ENCODE results near the gene OCA2. TPM values are rescaled to one million over a fixed set of nuclear protein-coding genes. Genes with fewer than 3 reads are reported as not detected.

OCA2 gene
- total RNA-seq, 3 donors from 2014 or later (not counting 1 experiment from before 2014, with no cell fraction given): 0.35 to 1.5 (median 0.56) TPM

GRCh38 chr15:27884726-27885125 lies 214.4 kb downstream of the OCA2 start:
- Mint-ChIP-seq H3K4me3 (no peak overlapping the region), H3K27ac (no peak overlapping the region), H3K27me3 (ENCODE audit: low read depth in 2 of 2) (no peaks in the 10 kb centered on the region), H3K4me1 (no peaks in the 10 kb centered on the region), H3K9me3 (peaks cover 18% of the 10 kb centered on the region in 2 donors), H3K36me3 (no peaks in the 10 kb centered on the region)
- no peak overlapping the region for H3K4me3 ChIP-seq (ENCODE audit: low read length)
- no peak for ATAC-seq
- intact Hi-C loops (cut with micrococcal nuclease): no loop called here
- peaks cover 16% of the 10 kb centered on the region for H3K9me3 ChIP-seq (ENCODE audit: control insufficient read depth, insufficient read depth, low read length)
- no peak overlapping the region for H3K27ac ChIP-seq (ENCODE audit: low read length)
- no peak for DNase-seq
- H3K27me3 ChIP-seq (ENCODE audit: control insufficient read depth, insufficient read depth, low read length): no peaks in the 10 kb centered on the region
- WGBS (ENCODE audit: insufficient coverage): 91% methylated on average over 4 of the region's 4 CpGs
- no peaks in the 10 kb centered on the region for H3K4me1 ChIP-seq (ENCODE audit: control insufficient read depth, insufficient read depth, low read length)
- TF ChIP-seq CTCF (IDR thresholded peaks at IDR 0.05): no peak
- no peaks in the 10 kb centered on the region for H3K36me3 ChIP-seq (ENCODE audit: control insufficient read depth, insufficient read depth, low read length)

GRCh38 chr15:27878841-27879240 lies 220.3 kb downstream of the OCA2 start:
- TF ChIP-seq CTCF (IDR thresholded peaks at IDR 0.05): no peak
- WGBS (ENCODE audit: insufficient coverage): 76% methylated on average over 4 of the region's 5 CpGs
- no peak overlapping the region for H3K4me3 ChIP-seq (ENCODE audit: low read length)
- no peaks in the 10 kb centered on the region for H3K27me3 Mint-ChIP-seq (ENCODE audit: low read depth in 2 of 2)
- ATAC-seq: no peak
- peaks cover 6% of the 10 kb centered on the region for H3K9me3 ChIP-seq (ENCODE audit: control insufficient read depth, insufficient read depth, low read length)
- H3K4me1 ChIP-seq (ENCODE audit: control insufficient read depth, insufficient read depth, low read length): no peaks in the 10 kb centered on the region
- H3K27ac Mint-ChIP-seq: no peak overlapping the region
- H3K27me3 ChIP-seq (ENCODE audit: control insufficient read depth, insufficient read depth, low read length): no peaks in the 10 kb centered on the region
- no peaks in the 10 kb centered on the region for H3K4me1 Mint-ChIP-seq
- H3K36me3 ChIP-seq (ENCODE audit: control insufficient read depth, insufficient read depth, low read length): no peaks in the 10 kb centered on the region
- intact Hi-C loops (cut with micrococcal nuclease): no loop called here
- peaks cover 7 to 9% of the 10 kb centered on the region in 2 donors for H3K9me3 Mint-ChIP-seq
- no peak overlapping the region for H3K4me3 Mint-ChIP-seq
- no peak for DNase-seq
- H3K36me3 Mint-ChIP-seq: no peaks in the 10 kb centered on the region
- no peak overlapping the region for H3K27ac ChIP-seq (ENCODE audit: low read length)

- Mint-ChIP-seq H3K36me3 (no peaks in the 10 kb centered on the region), H3K27ac (no peak overlapping the region), H3K9me3 (peaks cover 3 to 6% of the 10 kb centered on the region in 2 donors), H3K4me1 (no peaks in the 10 kb centered on the region), H3K27me3 (ENCODE audit: low read depth in 2 of 2) (no peaks in the 10 kb centered on the region), H3K4me3 (no peak overlapping the region)
- Histone ChIP-seq H3K9me3 (ENCODE audit: control insufficient read depth, insufficient read depth, low read length) (no peaks in the 10 kb centered on the region), H3K27ac (ENCODE audit: low read length) (no peak overlapping the region), H3K36me3 (ENCODE audit: control insufficient read depth, insufficient read depth, low read length) (no peaks in the 10 kb centered on the region), H3K4me1 (ENCODE audit: control insufficient read depth, insufficient read depth, low read length) (no peaks in the 10 kb centered on the region), H3K4me3 (ENCODE audit: low read length) (no peak overlapping the region), H3K27me3 (ENCODE audit: control insufficient read depth, insufficient read depth, low read length) (no peaks in the 10 kb centered on the region)
- DNase-seq: no peak
- no peak for TF ChIP-seq CTCF (IDR thresholded peaks at IDR 0.05)
- ATAC-seq: no peak
- intact Hi-C loops (cut with micrococcal nuclease): no loop called here
Observed at GRCh38 chr15:27873828-27874227, 225.3 kb downstream of the OCA2 start.

- Histone ChIP-seq H3K27me3 (ENCODE audit: control insufficient read depth, insufficient read depth, low read length) (no peaks in the 10 kb centered on the region), H3K36me3 (ENCODE audit: control insufficient read depth, insufficient read depth, low read length) (no peaks in the 10 kb centered on the region), H3K27ac (ENCODE audit: low read length) (no peak overlapping the region), H3K4me1 (ENCODE audit: control insufficient read depth, insufficient read depth, low read length) (no peaks in the 10 kb centered on the region), H3K4me3 (ENCODE audit: low read length) (no peak overlapping the region), H3K9me3 (ENCODE audit: control insufficient read depth, insufficient read depth, low read length) (no peaks in the 10 kb centered on the region)
- no peak for DNase-seq
- no peaks in the 10 kb centered on the region for H3K27me3 Mint-ChIP-seq (ENCODE audit: low read depth in 2 of 2)
- H3K27ac Mint-ChIP-seq: no peak overlapping the region
- TF ChIP-seq CTCF (IDR thresholded peaks at IDR 0.05): no peak
- intact Hi-C loops (cut with micrococcal nuclease): no loop called here
- peaks cover 3 to 6% of the 10 kb centered on the region in 2 donors for H3K9me3 Mint-ChIP-seq
- ATAC-seq: no peak
- no peaks in the 10 kb centered on the region for H3K4me1 Mint-ChIP-seq
- H3K36me3 Mint-ChIP-seq: no peaks in the 10 kb centered on the region
- H3K4me3 Mint-ChIP-seq: no peak overlapping the region
- WGBS (ENCODE audit: insufficient coverage): 92% methylated on average over 6 of the region's 7 CpGs
Observed at GRCh38 chr15:27873039-27873438, 226.1 kb downstream of the OCA2 start.
